Fibroblast of the aortic adventitia (primary cell): Measurements from ENCODE around the gene ANTXR2. TPM values are rescaled to one million over a fixed set of nuclear protein-coding genes. Genes with fewer than 3 reads are reported as not detected.
A peak's percentile ranks its signal among the peaks of the same experiment; 100 is the strongest.

ENCODE experiments used
- DNase-seq: peaks from one replicate; pipeline ENCODE4 v3.0.0-alpha.2; 2010; ENCODE audit warnings: low read depth
- H3K4me3 ChIP-seq: 2 replicates; pipeline ENCODE4 v1.5.1; 2011; ENCODE audit warnings: low read depth, mild to moderate bottlenecking, control low read depth, low read length, moderate library complexity
- CTCF ChIP-seq: IDR thresholded peaks from 2 replicates; pipeline ENCODE4 v1.5.1; 2011; ENCODE audit warnings: mild to moderate bottlenecking, low read length, control low read depth, inconsistent platforms; ENCODE audit not compliant: insufficient read depth
- total RNA-seq: library from RNA; depleted of rRNA; stranded (reverse); fragments of >200 nt; gene quantifications from 2 replicates; pipeline ENCODE4 v1.2.3, GENCODE V29; 2012; ENCODE audit warnings: low replicate concordance

ANTXR2 gene
- total RNA-seq, 1 donor, result 183 TPM

- no peak overlapping the region for H3K4me3 ChIP-seq
- peak; percentile 95 for DNase-seq
- TF ChIP-seq CTCF, result no peak
These were observed 39.2 kb upstream of the ANTXR2 start for GRCh38 chr4:80112236-80112635.

- H3K4me3 ChIP-seq, result no peak overlapping the region
- no peak for TF ChIP-seq CTCF
- DNase-seq, result no peak
These were observed 38.2 kb upstream of the ANTXR2 start for GRCh38 chr4:80111276-80111675.

DNA sequence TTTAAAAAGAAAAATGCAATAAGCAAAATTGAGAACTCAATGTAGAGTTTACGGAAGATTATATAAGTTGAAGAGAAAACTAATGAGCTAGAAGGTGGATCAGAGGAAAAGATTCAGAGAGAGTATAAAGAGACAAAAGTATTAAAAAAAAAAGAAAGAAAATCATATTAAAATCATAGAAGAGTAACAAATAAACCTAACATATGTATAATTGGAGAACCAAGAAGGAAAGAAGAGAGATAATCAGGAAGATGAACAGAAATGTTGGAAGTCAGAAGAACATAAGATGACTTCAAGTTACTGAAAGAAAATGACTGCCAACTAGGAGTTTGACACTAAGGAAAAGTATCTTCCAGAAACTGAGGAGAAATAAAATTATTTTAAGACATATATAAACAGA, 34.3 kb upstream of the ANTXR2 start:
- H3K4me3 ChIP-seq, result no peak overlapping the region
- peak; percentile 35 for DNase-seq
- TF ChIP-seq CTCF, result no peak

- no peak overlapping the region for H3K4me3 ChIP-seq
- no peak for TF ChIP-seq CTCF
- DNase-seq, result no peak
These were observed 31.9 kb upstream of the ANTXR2 start for GRCh38 chr4:80104927-80105326.

DNA sequence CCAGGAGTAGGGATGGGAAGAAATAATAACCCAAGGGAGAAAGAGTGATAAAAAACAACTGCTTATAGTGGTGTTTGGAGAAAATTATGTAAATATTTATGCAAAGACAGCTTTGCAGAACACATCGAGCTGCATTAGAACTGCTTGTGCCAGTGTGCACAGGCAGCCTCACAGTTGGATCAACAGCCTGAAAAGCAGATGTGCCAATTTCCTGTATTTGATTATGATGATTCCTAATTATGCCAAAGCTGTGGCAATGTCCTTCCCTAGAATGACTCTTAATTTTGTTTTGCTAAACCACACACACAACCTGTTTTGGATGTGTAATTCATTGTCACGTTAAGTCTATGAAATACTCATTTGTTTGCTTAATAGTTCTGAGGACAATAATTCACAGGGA, 30.6 kb upstream of the ANTXR2 start:
- no peak for DNase-seq
- no peak for TF ChIP-seq CTCF
- no peak overlapping the region for H3K4me3 ChIP-seq

GRCh38 chr4:80101792-80102116, 28.7 kb upstream of the ANTXR2 start:
- no peak overlapping the region for H3K4me3 ChIP-seq
- DNase-seq, result peak; percentile 32
- no peak for TF ChIP-seq CTCF

DNA sequence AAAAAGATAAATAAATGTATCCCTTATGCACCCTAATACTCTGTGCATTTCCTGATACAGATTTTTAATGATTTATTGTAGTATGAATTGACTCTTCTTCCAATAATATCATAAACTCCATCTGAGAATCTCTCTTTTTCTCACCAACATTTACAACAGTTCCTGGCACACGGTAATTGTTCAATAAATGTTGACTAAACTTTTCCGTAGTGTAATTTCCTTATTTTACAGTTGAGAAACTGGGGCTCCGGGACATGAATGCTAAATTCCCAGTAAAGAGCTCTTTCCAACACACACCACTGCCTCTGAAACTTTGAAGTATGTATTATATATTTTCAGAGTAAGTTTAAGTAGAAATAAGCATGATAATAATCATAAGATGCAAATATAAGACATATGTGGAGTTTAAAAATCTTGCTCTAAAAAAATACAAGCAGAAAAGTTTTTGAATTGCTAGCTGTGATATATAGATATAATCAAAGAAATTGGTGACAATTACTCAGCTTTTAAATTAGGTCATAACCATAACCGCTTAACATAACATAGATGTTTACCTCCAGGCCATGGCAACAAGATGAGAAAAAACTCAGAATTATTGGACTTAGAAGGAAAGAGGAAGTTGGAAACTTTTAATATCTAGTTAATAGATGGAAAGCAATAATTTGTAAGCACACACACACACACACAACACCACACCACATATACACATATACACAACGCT, 28.2 kb upstream of the ANTXR2 start:
- TF ChIP-seq CTCF, result no peak
- DNase-seq, result no peak
- H3K4me3 ChIP-seq, result no peak overlapping the region
